ENCODE data around the gene SNPH. TPM values are rescaled to one million over a fixed set of nuclear protein-coding genes. Genes with fewer than 3 reads are reported as not detected.

SNPH gene
- total RNA-seq, 1 experiment from 2014 or later, result 2.0 TPM

DNA sequence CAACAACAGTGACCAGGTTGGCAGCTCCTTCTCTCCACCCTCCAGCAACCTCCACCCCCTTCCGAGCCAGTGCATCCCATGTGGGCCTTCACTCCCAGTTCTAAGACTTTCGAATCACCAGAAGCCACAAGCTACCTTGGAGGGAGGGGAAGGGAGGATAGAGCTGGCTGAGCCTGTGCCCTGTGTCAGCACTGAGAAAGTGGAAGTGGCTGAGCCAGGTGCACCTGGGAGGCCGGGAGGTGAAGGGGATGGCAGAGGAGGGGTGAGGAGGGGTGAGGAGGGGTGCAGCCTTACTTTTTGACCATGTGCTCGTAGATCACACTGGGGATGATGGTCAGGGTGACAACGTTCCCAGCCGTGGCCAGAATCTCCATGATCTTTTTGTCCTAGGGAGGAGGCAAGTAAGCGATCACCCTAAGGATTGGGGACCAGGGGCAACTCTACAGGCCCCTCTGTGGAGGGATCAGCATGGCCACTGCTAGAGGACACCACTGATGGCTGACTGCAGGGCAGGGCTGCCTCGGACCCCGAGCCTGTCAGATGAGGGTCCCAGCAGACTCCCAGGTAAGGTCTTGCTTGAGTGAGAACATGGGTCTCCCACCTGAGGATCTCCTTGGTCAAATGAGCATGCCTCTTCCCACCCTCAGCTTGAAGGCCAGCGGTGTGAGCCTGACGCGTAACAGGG lies 44.6 kb downstream of the SNPH start:
- Mint-ChIP-seq H3K4me3 (ENCODE audit: low read depth, unreplicated experiment) (no peak overlapping the region), H3K27ac (ENCODE audit: unreplicated experiment) (no peak overlapping the region), H3K27me3 (ENCODE audit: unreplicated experiment) (no peaks in the 10 kb centered on the region), H3K9me3 (ENCODE audit: low read depth, unreplicated experiment) (no peaks in the 10 kb centered on the region), H3K4me1 (ENCODE audit: low read depth, unreplicated experiment) (no peaks in the 10 kb centered on the region), H3K36me3 (ENCODE audit: insufficient read depth, unreplicated experiment) (peaks cover 5% of the 10 kb centered on the region)
- TF ChIP-seq CTCF (IDR thresholded peaks at IDR 0.05; ENCODE audit: unreplicated experiment), result no peak
- no TSS peak for BruUV-seq (replicated peaks)
- no peak for DNase-seq
- CTCF ChIA-PET, result no interaction called here
- intact Hi-C loops (cut with micrococcal nuclease; ENCODE audit: unreplicated experiment), result no loop called here

GRCh38 chr20:1312308-1312707 lies 46.2 kb downstream of the SNPH start:
- DNase-seq, result no peak
- no peak for TF ChIP-seq CTCF (IDR thresholded peaks at IDR 0.05; ENCODE audit: unreplicated experiment)
- Mint-ChIP-seq H3K27me3 (ENCODE audit: unreplicated experiment) (no peaks in the 10 kb centered on the region), H3K36me3 (ENCODE audit: insufficient read depth, unreplicated experiment) (peaks cover 5% of the 10 kb centered on the region), H3K4me1 (ENCODE audit: low read depth, unreplicated experiment) (no peaks in the 10 kb centered on the region), H3K27ac (ENCODE audit: unreplicated experiment) (no peak overlapping the region), H3K4me3 (ENCODE audit: low read depth, unreplicated experiment) (no peak overlapping the region), H3K9me3 (ENCODE audit: low read depth, unreplicated experiment) (no peaks in the 10 kb centered on the region)
- CTCF ChIA-PET, result interaction anchor here (1.0 kb wide), 1 partner anchor 192 kb away, joined by 3 read pairs; no protein-coding TSS in a partner anchor
- BruUV-seq (replicated peaks), result no TSS peak
- intact Hi-C loops (cut with micrococcal nuclease; ENCODE audit: unreplicated experiment), result no loop called here

GRCh38 chr20:1312904-1313235 lies 46.8 kb downstream of the SNPH start:
- H3K4me1 Mint-ChIP-seq (ENCODE audit: low read depth, unreplicated experiment), result no peaks in the 10 kb centered on the region
- no peak overlapping the region for H3K27ac Mint-ChIP-seq (ENCODE audit: unreplicated experiment)
- H3K36me3 Mint-ChIP-seq (ENCODE audit: insufficient read depth, unreplicated experiment), result peaks cover 5% of the 10 kb centered on the region
- CTCF ChIA-PET, result interaction anchor here (1.0 kb wide), 1 partner anchor 191 kb away, joined by 3 read pairs; no protein-coding TSS in a partner anchor
- H3K4me3 Mint-ChIP-seq (ENCODE audit: low read depth, unreplicated experiment), result no peak overlapping the region
- DNase-seq, result no peak
- H3K27me3 Mint-ChIP-seq (ENCODE audit: unreplicated experiment), result no peaks in the 10 kb centered on the region
- no TSS peak for BruUV-seq (replicated peaks)
- H3K9me3 Mint-ChIP-seq (ENCODE audit: low read depth, unreplicated experiment), result no peaks in the 10 kb centered on the region
- intact Hi-C loops (cut with micrococcal nuclease; ENCODE audit: unreplicated experiment), result no loop called here
- no peak for TF ChIP-seq CTCF (IDR thresholded peaks at IDR 0.05; ENCODE audit: unreplicated experiment)

GRCh38 chr20:1313236-1313964 lies 47.3 kb downstream of the SNPH start:
- Mint-ChIP-seq H3K9me3 (ENCODE audit: low read depth, unreplicated experiment) (no peaks in the 10 kb centered on the region), H3K27ac (ENCODE audit: unreplicated experiment) (no peak overlapping the region), H3K27me3 (ENCODE audit: unreplicated experiment) (no peaks in the 10 kb centered on the region), H3K4me1 (ENCODE audit: low read depth, unreplicated experiment) (no peaks in the 10 kb centered on the region), H3K36me3 (ENCODE audit: insufficient read depth, unreplicated experiment) (peaks cover 5% of the 10 kb centered on the region), H3K4me3 (ENCODE audit: low read depth, unreplicated experiment) (no peak overlapping the region)
- peak; percentile 73 for TF ChIP-seq CTCF (IDR thresholded peaks at IDR 0.05; ENCODE audit: unreplicated experiment)
- DNase-seq, result peak; percentile 61
- BruUV-seq (replicated peaks), result no TSS peak
- intact Hi-C loops (cut with micrococcal nuclease; ENCODE audit: unreplicated experiment), result no loop called here
- CTCF ChIA-PET, result interaction anchor here (1.0 kb wide), 1 partner anchor 191 kb away, joined by 3 read pairs; no protein-coding TSS in a partner anchor

Measured in Calu3 (cell line).